SK-N-SH treated with all-trans-retinoic acid at 6 μM for 48 hours (cell line): ENCODE data around the gene ITGA3.

Source experiments
- ARNTL ChIP-seq: fragments of 450-650 bp; formaldehyde crosslinking; IDR thresholded peaks from 2 replicates; pipeline ENCODE4 v1.5.0; 2020; ENCODE audit warnings: low read depth, mild to moderate bottlenecking, moderate library complexity, borderline replicate concordance
- CSDC2 ChIP-seq: fragments of 250-450 bp; sonication (Bioruptor Pico); IDR thresholded peaks from 2 replicates; pipeline ENCODE4 v1.5.0; 2020; ENCODE audit warnings: mild to moderate bottlenecking, moderate library complexity
- OSR1 ChIP-seq: fragments of 250-450 bp; sonication (Bioruptor Pico); IDR thresholded peaks from 2 replicates; pipeline ENCODE4 v1.8.0; 2022; ENCODE audit warnings: moderate library complexity, mild to moderate bottlenecking, inconsistent platforms
- TCF4 ChIP-seq: fragments of 250-450 bp; sonication (Bioruptor Pico); IDR thresholded peaks from 2 replicates; pipeline ENCODE4 v1.8.0; 2021; ENCODE audit warnings: mild to moderate bottlenecking, moderate library complexity, borderline replicate concordance
- ZFP30 ChIP-seq: fragments of 450-650 bp; formaldehyde crosslinking; IDR thresholded peaks from 2 replicates; pipeline ENCODE4 v1.5.0; 2022; ENCODE audit warnings: mild to moderate bottlenecking, moderate library complexity
- TF ChIP-seq, protein P1 (sequence below): fragments of 250-450 bp; sonication (Bioruptor Pico); IDR thresholded peaks from 2 replicates; pipeline ENCODE4 v1.8.0; 2021; ENCODE audit warnings: low read depth, mild to moderate bottlenecking, moderate library complexity, borderline replicate concordance
- TF ChIP-seq, protein P2 (sequence below): fragments of 250-450 bp; sonication (Bioruptor Pico); IDR thresholded peaks from 2 replicates; pipeline ENCODE4 v1.5.1; 2021; ENCODE audit warnings: mild to moderate bottlenecking, moderate library complexity
- TF ChIP-seq, protein P3 (sequence below): fragments of 250-450 bp; sonication (Bioruptor Pico); IDR thresholded peaks from 2 replicates; pipeline ENCODE4 v1.5.0; 2020; ENCODE audit warnings: mild to moderate bottlenecking, moderate library complexity

DNA sequence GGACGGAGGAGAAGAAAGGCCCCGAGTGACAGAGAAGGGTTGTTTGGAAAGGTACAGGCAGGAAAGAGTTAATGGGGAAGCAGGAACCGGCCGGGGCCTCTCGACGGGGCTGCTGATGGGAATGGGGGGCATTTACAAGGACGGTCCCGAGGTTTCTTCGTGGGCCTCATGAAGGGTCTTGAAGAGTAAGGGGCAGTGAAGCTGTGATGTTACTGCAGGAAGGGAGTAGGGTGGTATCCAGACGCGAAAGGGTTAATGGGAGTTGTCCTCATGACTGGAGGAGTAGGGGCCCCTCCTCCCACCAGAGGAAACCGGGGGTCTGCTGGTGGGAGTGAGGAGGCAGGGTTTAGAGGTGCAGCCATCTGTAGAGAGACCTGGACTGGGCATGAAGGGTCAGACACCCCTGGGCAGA lies 39.7 kb downstream of the ITGA3 start:
- TF ChIP-seq ZFP30 (CRISPR knock-in tag) (no peak), CSDC2 (CRISPR knock-in tag) (no peak), OSR1 (CRISPR knock-in tag) (no peak), TCF4 (no peak), ARNTL (CRISPR knock-in tag) (no peak)
- TF ChIP-seq, protein P1, sequence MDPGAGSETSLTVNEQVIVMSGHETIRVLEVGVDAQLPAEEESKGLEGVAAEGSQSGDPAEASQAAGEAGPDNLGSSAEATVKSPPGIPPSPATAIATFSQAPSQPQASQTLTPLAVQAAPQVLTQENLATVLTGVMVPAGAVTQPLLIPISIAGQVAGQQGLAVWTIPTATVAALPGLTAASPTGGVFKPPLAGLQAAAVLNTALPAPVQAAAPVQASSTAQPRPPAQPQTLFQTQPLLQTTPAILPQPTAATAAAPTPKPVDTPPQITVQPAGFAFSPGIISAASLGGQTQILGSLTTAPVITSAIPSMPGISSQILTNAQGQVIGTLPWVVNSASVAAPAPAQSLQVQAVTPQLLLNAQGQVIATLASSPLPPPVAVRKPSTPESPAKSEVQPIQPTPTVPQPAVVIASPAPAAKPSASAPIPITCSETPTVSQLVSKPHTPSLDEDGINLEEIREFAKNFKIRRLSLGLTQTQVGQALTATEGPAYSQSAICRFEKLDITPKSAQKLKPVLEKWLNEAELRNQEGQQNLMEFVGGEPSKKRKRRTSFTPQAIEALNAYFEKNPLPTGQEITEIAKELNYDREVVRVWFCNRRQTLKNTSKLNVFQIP (CRISPR knock-in tag): no peak
- TF ChIP-seq, protein P2, sequence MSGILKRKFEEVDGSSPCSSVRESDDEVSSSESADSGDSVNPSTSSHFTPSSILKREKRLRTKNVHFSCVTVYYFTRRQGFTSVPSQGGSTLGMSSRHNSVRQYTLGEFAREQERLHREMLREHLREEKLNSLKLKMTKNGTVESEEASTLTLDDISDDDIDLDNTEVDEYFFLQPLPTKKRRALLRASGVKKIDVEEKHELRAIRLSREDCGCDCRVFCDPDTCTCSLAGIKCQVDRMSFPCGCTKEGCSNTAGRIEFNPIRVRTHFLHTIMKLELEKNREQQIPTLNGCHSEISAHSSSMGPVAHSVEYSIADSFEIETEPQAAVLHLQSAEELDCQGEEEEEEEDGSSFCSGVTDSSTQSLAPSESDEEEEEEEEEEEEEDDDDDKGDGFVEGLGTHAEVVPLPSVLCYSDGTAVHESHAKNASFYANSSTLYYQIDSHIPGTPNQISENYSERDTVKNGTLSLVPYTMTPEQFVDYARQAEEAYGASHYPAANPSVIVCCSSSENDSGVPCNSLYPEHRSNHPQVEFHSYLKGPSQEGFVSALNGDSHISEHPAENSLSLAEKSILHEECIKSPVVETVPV (CRISPR knock-in tag): no peak
- TF ChIP-seq, protein P3, sequence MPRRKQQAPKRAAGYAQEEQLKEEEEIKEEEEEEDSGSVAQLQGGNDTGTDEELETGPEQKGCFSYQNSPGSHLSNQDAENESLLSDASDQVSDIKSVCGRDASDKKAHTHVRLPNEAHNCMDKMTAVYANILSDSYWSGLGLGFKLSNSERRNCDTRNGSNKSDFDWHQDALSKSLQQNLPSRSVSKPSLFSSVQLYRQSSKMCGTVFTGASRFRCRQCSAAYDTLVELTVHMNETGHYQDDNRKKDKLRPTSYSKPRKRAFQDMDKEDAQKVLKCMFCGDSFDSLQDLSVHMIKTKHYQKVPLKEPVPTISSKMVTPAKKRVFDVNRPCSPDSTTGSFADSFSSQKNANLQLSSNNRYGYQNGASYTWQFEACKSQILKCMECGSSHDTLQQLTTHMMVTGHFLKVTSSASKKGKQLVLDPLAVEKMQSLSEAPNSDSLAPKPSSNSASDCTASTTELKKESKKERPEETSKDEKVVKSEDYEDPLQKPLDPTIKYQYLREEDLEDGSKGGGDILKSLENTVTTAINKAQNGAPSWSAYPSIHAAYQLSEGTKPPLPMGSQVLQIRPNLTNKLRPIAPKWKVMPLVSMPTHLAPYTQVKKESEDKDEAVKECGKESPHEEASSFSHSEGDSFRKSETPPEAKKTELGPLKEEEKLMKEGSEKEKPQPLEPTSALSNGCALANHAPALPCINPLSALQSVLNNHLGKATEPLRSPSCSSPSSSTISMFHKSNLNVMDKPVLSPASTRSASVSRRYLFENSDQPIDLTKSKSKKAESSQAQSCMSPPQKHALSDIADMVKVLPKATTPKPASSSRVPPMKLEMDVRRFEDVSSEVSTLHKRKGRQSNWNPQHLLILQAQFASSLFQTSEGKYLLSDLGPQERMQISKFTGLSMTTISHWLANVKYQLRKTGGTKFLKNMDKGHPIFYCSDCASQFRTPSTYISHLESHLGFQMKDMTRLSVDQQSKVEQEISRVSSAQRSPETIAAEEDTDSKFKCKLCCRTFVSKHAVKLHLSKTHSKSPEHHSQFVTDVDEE: no peak
